ENCODE data around the gene MPRIP.

DNA sequence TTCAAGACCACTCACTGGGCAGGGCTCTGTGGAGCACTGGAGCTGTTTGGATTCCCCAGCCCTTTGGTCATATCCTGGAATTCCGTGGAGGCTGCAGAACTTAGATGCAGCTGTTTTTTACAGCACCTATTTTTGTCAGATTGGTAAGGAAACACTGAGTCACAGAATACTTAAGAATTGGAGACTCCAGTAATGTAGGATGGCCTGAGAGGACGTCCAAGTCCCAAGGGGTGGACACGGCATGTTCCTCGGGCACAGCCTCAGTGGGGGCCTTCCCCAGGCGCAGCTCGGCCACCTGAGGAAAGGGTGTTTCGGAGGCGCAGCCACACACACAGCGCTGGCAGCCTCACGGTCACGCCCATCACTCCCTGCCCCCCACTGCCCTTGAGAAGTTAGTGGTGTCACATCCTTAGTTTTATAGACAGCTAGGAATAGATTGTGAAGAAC, 149.1 kb downstream of the MPRIP start:
- TF ChIP-seq, protein P1, sequence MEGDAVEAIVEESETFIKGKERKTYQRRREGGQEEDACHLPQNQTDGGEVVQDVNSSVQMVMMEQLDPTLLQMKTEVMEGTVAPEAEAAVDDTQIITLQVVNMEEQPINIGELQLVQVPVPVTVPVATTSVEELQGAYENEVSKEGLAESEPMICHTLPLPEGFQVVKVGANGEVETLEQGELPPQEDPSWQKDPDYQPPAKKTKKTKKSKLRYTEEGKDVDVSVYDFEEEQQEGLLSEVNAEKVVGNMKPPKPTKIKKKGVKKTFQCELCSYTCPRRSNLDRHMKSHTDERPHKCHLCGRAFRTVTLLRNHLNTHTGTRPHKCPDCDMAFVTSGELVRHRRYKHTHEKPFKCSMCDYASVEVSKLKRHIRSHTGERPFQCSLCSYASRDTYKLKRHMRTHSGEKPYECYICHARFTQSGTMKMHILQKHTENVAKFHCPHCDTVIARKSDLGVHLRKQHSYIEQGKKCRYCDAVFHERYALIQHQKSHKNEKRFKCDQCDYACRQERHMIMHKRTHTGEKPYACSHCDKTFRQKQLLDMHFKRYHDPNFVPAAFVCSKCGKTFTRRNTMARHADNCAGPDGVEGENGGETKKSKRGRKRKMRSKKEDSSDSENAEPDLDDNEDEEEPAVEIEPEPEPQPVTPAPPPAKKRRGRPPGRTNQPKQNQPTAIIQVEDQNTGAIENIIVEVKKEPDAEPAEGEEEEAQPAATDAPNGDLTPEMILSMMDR (IDR thresholded peaks at IDR 0.05), result no peak
- TF ChIP-seq POLR2A (IDR thresholded peaks at IDR 0.05), result no peak

Measured in esophagus squamous epithelium (tissue), 4 donors.